ENCODE results near the gene CIC. TPM values are rescaled to one million over a fixed set of nuclear protein-coding genes. Genes with fewer than 3 reads are reported as not detected.

The CIC gene
- total RNA-seq, 3 donors from 2014 or later, result 20.2 to 25.6 (median 24.9) TPM

DNA sequence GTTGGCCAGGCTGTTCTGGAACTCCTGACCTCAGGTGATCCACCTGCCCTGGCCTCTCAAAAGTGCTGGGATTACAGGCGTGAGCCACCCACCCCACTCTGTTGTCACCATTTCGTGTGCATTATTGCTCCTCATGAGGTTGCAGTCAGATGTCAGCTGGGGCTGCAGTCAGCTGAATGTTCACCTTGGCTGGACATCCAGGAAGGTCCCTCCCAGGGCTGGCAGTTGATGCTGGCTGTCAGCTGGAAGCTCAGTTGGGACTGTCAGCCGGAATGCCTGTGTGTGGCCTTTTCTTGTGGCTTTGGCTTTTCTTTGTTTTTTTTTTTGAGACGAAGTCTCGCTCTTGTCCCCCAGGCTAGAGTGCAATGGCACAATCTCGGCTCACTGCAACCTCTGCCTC, 63.0 kb downstream of the CIC start:
- TF ChIP-seq, protein P1, sequence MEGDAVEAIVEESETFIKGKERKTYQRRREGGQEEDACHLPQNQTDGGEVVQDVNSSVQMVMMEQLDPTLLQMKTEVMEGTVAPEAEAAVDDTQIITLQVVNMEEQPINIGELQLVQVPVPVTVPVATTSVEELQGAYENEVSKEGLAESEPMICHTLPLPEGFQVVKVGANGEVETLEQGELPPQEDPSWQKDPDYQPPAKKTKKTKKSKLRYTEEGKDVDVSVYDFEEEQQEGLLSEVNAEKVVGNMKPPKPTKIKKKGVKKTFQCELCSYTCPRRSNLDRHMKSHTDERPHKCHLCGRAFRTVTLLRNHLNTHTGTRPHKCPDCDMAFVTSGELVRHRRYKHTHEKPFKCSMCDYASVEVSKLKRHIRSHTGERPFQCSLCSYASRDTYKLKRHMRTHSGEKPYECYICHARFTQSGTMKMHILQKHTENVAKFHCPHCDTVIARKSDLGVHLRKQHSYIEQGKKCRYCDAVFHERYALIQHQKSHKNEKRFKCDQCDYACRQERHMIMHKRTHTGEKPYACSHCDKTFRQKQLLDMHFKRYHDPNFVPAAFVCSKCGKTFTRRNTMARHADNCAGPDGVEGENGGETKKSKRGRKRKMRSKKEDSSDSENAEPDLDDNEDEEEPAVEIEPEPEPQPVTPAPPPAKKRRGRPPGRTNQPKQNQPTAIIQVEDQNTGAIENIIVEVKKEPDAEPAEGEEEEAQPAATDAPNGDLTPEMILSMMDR (IDR thresholded peaks at IDR 0.05), result no peak
- TF ChIP-seq POLR2A (IDR thresholded peaks at IDR 0.05) (no peak), POLR2AphosphoS5 (IDR thresholded peaks at IDR 0.05) (no peak)
- no peak overlapping the region for H3K4me3 ChIP-seq
- no peaks in the 10 kb centered on the region for H3K9me3 ChIP-seq
- H3K27ac ChIP-seq, result no peak overlapping the region
- DNase-seq (ENCODE audit: low spot score in 2 of 2), result no peak
- no peaks in the 10 kb centered on the region for H3K27me3 ChIP-seq
- no peaks in the 10 kb centered on the region for H3K36me3 ChIP-seq
- no peaks in the 10 kb centered on the region for H3K4me1 ChIP-seq
- intact Hi-C loops (cut with DNase I; ENCODE audit: low total_unique reads), result no loop called here

DNA sequence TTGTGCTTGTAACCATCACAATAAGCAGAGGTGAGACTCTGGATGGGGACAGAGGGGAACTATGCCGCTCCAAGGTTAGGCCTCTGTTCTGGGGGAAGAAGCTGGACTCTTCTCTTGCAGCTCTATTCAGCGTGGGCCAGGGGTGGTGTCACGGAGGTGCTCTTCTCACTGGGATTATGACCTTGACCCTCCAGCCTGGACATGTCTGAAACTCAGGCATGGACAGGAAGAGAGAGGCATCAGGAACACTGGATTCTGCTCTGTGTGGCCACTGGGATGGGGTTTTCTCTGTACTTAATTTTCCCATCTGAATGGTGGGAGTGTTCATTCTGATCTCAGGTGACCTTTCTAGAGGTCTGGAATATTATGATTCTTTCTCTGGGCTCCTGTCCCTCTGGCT, 64.0 kb downstream of the CIC start:
- Histone ChIP-seq H3K27ac (no peak overlapping the region), H3K4me1 (no peaks in the 10 kb centered on the region), H3K9me3 (no peaks in the 10 kb centered on the region), H3K36me3 (no peaks in the 10 kb centered on the region), H3K27me3 (no peaks in the 10 kb centered on the region), H3K4me3 (no peak overlapping the region)
- DNase-seq (ENCODE audit: low spot score in 2 of 2), result no peak
- TF ChIP-seq POLR2A (IDR thresholded peaks at IDR 0.05) (no peak), POLR2AphosphoS5 (IDR thresholded peaks at IDR 0.05) (no peak)
- TF ChIP-seq, protein P1 (IDR thresholded peaks at IDR 0.05), result no peak
- intact Hi-C loops (cut with DNase I; ENCODE audit: low total_unique reads), result no loop called here

DNA sequence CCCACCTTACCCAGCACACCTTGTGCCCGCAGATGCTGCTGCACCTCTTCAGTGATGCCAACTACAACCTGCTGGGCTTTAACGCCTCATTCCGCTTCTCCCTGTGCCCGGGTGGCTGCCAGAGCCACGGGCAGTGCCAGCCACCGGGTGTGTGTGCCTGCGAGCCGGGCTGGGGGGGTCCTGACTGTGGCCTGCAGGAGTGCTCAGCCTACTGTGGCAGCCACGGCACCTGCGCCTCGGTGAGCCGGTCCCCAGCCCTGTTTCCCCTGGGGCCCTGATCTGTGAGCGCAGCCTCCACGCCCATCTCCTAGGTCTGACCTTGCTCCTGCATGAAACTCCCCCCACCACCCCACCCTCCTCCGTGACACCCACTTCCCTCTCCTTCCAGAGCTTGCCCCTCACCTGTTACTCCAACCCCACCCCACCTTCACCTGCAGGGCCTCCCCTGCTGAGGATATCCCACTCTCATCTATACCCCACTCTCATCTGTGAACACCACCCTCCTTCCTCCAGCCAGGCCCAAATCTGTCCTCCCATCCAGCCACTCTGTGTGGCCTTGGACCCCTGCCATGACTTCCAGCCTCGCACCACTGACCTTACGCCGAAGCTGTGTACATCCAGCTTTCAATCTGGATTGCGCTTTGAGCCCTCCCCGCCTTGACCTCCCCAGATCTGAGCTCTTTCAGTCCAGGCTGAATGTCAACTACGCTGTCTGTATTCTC, 65.1 kb downstream of the CIC start:
- Histone ChIP-seq H3K4me1 (no peaks in the 10 kb centered on the region), H3K36me3 (no peaks in the 10 kb centered on the region), H3K27ac (no peak overlapping the region), H3K9me3 (no peaks in the 10 kb centered on the region), H3K27me3 (no peaks in the 10 kb centered on the region), H3K4me3 (no peak overlapping the region)
- TF ChIP-seq, protein P1 (IDR thresholded peaks at IDR 0.05), result no peak
- DNase-seq (ENCODE audit: low spot score in 2 of 2), result no peak
- intact Hi-C loops (cut with DNase I; ENCODE audit: low total_unique reads), result loop anchor here (2.0 kb wide), 1 partner anchor 47 kb away; no protein-coding TSS in a partner anchor

DNA sequence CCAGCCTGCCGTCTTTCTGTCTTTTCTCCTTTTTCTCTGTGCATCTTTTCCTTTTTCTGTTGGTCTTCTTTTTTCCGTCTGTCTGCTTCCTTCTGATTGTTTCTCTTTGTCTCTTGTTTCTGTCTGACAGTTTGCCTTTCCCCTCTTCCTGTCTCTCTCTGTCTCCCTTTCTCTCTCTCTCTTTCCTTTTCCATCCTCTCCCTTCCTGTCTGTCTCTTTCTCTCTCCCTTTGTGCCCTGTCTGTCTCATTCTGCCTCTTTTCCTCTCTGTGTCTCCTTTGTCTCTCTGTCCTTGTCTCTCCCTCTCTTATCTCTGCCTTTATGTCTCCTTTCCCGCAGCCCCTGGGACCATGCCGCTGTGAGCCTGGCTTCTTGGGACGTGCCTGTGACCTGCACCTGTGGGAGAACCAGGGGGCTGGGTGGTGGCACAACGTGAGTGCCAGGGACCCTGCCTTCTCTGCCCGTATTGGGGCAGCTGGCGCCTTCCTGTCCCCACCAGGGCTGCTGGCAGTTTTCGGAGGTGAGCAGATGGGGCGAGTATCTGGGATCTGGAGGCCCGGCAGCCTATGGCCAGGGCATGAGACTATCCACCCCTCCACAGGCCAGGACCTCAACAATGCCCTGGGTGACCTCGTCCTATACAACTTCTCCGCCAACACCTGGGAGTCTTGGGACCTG, 65.8 kb downstream of the CIC start:
- no peaks in the 10 kb centered on the region for H3K9me3 ChIP-seq
- intact Hi-C loops (cut with DNase I; ENCODE audit: low total_unique reads), result loop anchor here (2.0 kb wide), 1 partner anchor 46 kb away; no protein-coding TSS in a partner anchor

More for the DNA sequence above, 65.8 kb downstream of the CIC start:
- TF ChIP-seq POLR2A (IDR thresholded peaks at IDR 0.05) (no peak), POLR2AphosphoS5 (IDR thresholded peaks at IDR 0.05) (no peak)
- TF ChIP-seq, protein P1 (IDR thresholded peaks at IDR 0.05), result no peak
- H3K27me3 ChIP-seq, result no peaks in the 10 kb centered on the region
- H3K4me1 ChIP-seq, result no peaks in the 10 kb centered on the region
- H3K4me3 ChIP-seq, result no peak overlapping the region
- DNase-seq (ENCODE audit: low spot score in 2 of 2), result no peak
- H3K27ac ChIP-seq, result no peak overlapping the region
- no peaks in the 10 kb centered on the region for H3K36me3 ChIP-seq
